Measurements from ENCODE around the gene LRRC2.

DNA sequence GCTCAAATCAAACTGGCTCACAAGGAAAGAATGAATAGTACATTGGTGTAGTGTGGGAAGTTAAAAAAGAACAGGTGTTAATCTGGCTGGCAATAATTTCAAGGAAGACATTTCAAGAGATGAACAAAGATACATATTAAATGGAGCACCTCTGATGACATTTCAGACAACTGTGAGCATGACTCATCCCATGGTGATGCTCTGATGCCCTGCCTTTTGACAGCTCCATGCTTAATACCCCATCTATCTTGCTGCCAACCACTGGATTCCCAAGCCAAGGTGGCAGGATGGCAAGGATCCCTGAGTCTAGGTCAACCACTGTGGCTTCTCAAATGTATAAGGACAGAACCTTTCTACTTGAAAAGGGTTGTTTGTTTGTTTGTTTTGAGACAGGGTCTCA lies 29.3 kb downstream of the LRRC2 start:
- TF ChIP-seq, protein P1, sequence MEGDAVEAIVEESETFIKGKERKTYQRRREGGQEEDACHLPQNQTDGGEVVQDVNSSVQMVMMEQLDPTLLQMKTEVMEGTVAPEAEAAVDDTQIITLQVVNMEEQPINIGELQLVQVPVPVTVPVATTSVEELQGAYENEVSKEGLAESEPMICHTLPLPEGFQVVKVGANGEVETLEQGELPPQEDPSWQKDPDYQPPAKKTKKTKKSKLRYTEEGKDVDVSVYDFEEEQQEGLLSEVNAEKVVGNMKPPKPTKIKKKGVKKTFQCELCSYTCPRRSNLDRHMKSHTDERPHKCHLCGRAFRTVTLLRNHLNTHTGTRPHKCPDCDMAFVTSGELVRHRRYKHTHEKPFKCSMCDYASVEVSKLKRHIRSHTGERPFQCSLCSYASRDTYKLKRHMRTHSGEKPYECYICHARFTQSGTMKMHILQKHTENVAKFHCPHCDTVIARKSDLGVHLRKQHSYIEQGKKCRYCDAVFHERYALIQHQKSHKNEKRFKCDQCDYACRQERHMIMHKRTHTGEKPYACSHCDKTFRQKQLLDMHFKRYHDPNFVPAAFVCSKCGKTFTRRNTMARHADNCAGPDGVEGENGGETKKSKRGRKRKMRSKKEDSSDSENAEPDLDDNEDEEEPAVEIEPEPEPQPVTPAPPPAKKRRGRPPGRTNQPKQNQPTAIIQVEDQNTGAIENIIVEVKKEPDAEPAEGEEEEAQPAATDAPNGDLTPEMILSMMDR (IDR thresholded peaks at IDR 0.05; ENCODE audit: low read depth, low read length), result no peak
- TF ChIP-seq EZH2phosphoT487 (IDR thresholded peaks at IDR 0.05; ENCODE audit: low read depth), result no peak

Measured in OCI-LY3 (cell line).